Gastrocnemius medialis (tissue), 4 donors: Measurements from ENCODE around the gene LSP1. TPM values are rescaled to one million over a fixed set of nuclear protein-coding genes. Genes with fewer than 3 reads are reported as not detected.

Source experiments
- ATAC-seq, 2 donors: fragments of 150-250 bp; one replicate each; pipeline ENCODE4 v1.9.1; 2016
- DNase-seq, 2 donors: peaks; one replicate each; pipeline ENCODE4 v3.0.0-alpha.2; 2019
- H3K27ac ChIP-seq, 4 donors: fragments of 200-600 bp; sonication (generic); 1 replicate in 1 of 4; 2 replicates in 3 of 4; pipeline ENCODE4 v1.5.1; 2016 to 2018; ENCODE audit warnings: mild to moderate bottlenecking in 2 of 4, moderate library complexity in 1 of 4
- H3K27me3 ChIP-seq, 3 donors: fragments of 200-600 bp; sonication (generic) in 2 of 3; 1 replicate in 1 of 3; 2 replicates in 2 of 3; pipeline versions ENCODE4 v1.5.1 to v1.6.0; 2016 to 2019; ENCODE audit warnings: mild to moderate bottlenecking in 1 of 3, moderate library complexity in 1 of 3
- H3K36me3 ChIP-seq, 2 donors: fragments of 200-600 bp; sonication (generic) in 1 of 2; one replicate each; pipeline ENCODE4 v1.5.1; 2017 to 2018
- H3K4me1 ChIP-seq, 2 donors: fragments of 200-600 bp; sonication (generic) in 1 of 2; one replicate each; pipeline ENCODE4 v1.5.1; 2016 to 2017; ENCODE audit warnings: mild to moderate bottlenecking in 2 of 2
- H3K4me3 ChIP-seq, 4 donors: fragments of 200-600 bp; sonication (generic) in 3 of 4; 1 replicate in 1 of 4; 2 replicates in 3 of 4; pipeline ENCODE4 v1.5.1; 2016 to 2019; ENCODE audit warnings: mild to moderate bottlenecking in 2 of 4
- H3K9me3 ChIP-seq, 3 donors: fragments of 200-600 bp; sonication (generic) in 2 of 3; 1 replicate in 1 of 3; 2 replicates in 2 of 3; pipeline ENCODE4 v1.5.1; 2016 to 2019
- POLR2A ChIP-seq, 2 donors: fragments of 450-650 bp; IDR thresholded peaks; one replicate each; pipeline ENCODE4 v1.6.1; 2017; ENCODE audit warnings: antibody characterized with exemption in 2 of 2, mild to moderate bottlenecking in 2 of 2, moderate library complexity in 2 of 2
- in situ Hi-C, 4 donors: fragments of 200-750 bp; cut with MboI; loops; one replicate each; pipeline versions ENCODE4 v1.15.0 to v1.8.0; 2017; ENCODE audit warnings: low sequenced_read_pairs in 4 of 4
- intact Hi-C: fragments of 100-400 bp; cut with DNase I; formaldehyde crosslinking; loops from one replicate; pipeline ENCODE4 v1.15.1; 2023; ENCODE audit warnings: low total_unique reads
- total RNA-seq, 4 donors: library from RNA; depleted of rRNA; stranded (reverse); fragments of >200 nt; gene quantifications; one replicate each; pipeline versions ENCODE4 v1.1.0 to v1.2.3, GENCODE V29; 2016
- TF ChIP-seq, protein P1 (sequence below), 5 experiments: fragments of 450-650 bp in 3 of 5; fragments of 200-600 bp in 2 of 5; sonication (generic) in 2 of 5; IDR thresholded peaks in 4 of 5; conservative IDR thresholded peaks in 1 of 5; 1 replicate in 4 of 5; 2 replicates in 1 of 5; pipeline ENCODE4 v1.5.1; 2016 to 2019; ENCODE audit warnings: antibody characterized with exemption in 5 of 5, mild to moderate bottlenecking in 3 of 5, moderate library complexity in 3 of 5

The LSP1 gene
- total RNA-seq, 4 donors from 2014 or later: 3.0 to 13.5 (median 5.5) TPM

- H3K27ac ChIP-seq: peak overlapping the region; percentile 64 to 83 (median 76)
- no peaks in the 10 kb centered on the region for H3K36me3 ChIP-seq
- H3K4me1 ChIP-seq: peaks cover 26 to 37% of the 10 kb centered on the region in 2 donors
- peak overlapping the region; percentile 25 to 38 (median 31) for H3K4me3 ChIP-seq
- ATAC-seq: peak; percentile 8 to 25
- peaks cover 5 to 15% (median 12%) of the 10 kb centered on the region in 3 donors for H3K27me3 ChIP-seq
- TF ChIP-seq, protein P1, sequence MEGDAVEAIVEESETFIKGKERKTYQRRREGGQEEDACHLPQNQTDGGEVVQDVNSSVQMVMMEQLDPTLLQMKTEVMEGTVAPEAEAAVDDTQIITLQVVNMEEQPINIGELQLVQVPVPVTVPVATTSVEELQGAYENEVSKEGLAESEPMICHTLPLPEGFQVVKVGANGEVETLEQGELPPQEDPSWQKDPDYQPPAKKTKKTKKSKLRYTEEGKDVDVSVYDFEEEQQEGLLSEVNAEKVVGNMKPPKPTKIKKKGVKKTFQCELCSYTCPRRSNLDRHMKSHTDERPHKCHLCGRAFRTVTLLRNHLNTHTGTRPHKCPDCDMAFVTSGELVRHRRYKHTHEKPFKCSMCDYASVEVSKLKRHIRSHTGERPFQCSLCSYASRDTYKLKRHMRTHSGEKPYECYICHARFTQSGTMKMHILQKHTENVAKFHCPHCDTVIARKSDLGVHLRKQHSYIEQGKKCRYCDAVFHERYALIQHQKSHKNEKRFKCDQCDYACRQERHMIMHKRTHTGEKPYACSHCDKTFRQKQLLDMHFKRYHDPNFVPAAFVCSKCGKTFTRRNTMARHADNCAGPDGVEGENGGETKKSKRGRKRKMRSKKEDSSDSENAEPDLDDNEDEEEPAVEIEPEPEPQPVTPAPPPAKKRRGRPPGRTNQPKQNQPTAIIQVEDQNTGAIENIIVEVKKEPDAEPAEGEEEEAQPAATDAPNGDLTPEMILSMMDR (IDR thresholded peaks at IDR 0.05 in 4 of 5, conservative IDR thresholded peaks at IDR 0.05 in 1 of 5): no peak
- no peak for TF ChIP-seq POLR2A (IDR thresholded peaks at IDR 0.05)
- no peak for DNase-seq
- no peaks in the 10 kb centered on the region for H3K9me3 ChIP-seq
- intact Hi-C loops: no loop called here
- in situ Hi-C loops: no loop called here
Observed at GRCh38 chr11:1864231-1864630, 11.3 kb downstream of the LSP1 start.

GRCh38 chr11:1864831-1865665, 12.2 kb downstream of the LSP1 start:
- in situ Hi-C loops (no loop called here), intact Hi-C loops (no loop called here)
- Histone ChIP-seq H3K36me3 (no peaks in the 10 kb centered on the region), H3K27ac (peak overlapping the region; percentile 64 to 83 (median 76)), H3K27me3 (peaks cover 12 to 23% (median 20%) of the 10 kb centered on the region in 3 donors), H3K9me3 (no peaks in the 10 kb centered on the region), H3K4me1 (peaks cover 26 to 37% of the 10 kb centered on the region in 2 donors), H3K4me3 (peak overlapping the region; percentile 25 to 38 (median 31))
- DNase-seq (no peak), ATAC-seq (no peak)
- TF ChIP-seq, protein P1 (IDR thresholded peaks at IDR 0.05 in 4 of 5, conservative IDR thresholded peaks at IDR 0.05 in 1 of 5): no peak
- no peak for TF ChIP-seq POLR2A (IDR thresholded peaks at IDR 0.05)

DNA sequence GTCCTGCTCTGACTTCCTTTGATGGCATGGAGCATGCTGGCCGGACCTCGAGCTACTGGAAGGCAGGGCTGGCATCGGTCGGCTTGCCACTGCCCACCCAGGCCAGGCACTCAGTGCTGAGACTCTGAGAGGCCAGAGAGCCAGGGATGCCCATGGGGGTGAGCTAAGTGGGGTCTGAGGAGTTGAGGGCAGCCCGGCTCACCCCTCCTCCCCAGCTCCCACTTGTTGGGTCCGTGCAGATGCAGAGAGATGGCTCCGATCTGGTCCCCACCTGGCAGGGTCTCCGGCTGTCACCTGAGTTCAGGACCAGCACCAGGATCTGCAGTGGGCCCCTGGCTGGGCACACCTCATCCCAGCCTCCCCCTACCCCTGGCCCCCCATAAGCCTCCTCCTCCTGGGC, 13.3 kb downstream of the LSP1 start:
- H3K27me3 ChIP-seq: peaks cover 19 to 35% (median 32%) of the 10 kb centered on the region in 3 donors
- in situ Hi-C loops: no loop called here
- ATAC-seq (no peak), DNase-seq (no peak)
- H3K4me3 ChIP-seq: no peak overlapping the region
- peaks cover 26 to 37% of the 10 kb centered on the region in 2 donors for H3K4me1 ChIP-seq
- peak overlapping the region; percentile 49 to 58 (median 54) for H3K27ac ChIP-seq
- intact Hi-C loops: no loop called here
- no peak for TF ChIP-seq POLR2A (IDR thresholded peaks at IDR 0.05)
- TF ChIP-seq, protein P1 (IDR thresholded peaks at IDR 0.05 in 4 of 5, conservative IDR thresholded peaks at IDR 0.05 in 1 of 5): no peak
- no peaks in the 10 kb centered on the region for H3K36me3 ChIP-seq
- no peaks in the 10 kb centered on the region for H3K9me3 ChIP-seq

GRCh38 chr11:1866776-1867175, 13.9 kb downstream of the LSP1 start:
- intact Hi-C loops (no loop called here), in situ Hi-C loops (no loop called here)
- TF ChIP-seq, protein P1 (IDR thresholded peaks at IDR 0.05 in 4 of 5, conservative IDR thresholded peaks at IDR 0.05 in 1 of 5): no peak
- no peak for TF ChIP-seq POLR2A (IDR thresholded peaks at IDR 0.05)
- H3K4me3 ChIP-seq: no peak overlapping the region
- H3K4me1 ChIP-seq: peaks cover 26 to 37% of the 10 kb centered on the region in 2 donors
- H3K36me3 ChIP-seq: no peaks in the 10 kb centered on the region
- H3K27ac ChIP-seq: peak overlapping the region; percentile 49 to 58 (median 54)
- H3K9me3 ChIP-seq: no peaks in the 10 kb centered on the region
- no peak for ATAC-seq
- DNase-seq: no peak
- peaks cover 23 to 40% (median 38%) of the 10 kb centered on the region in 3 donors for H3K27me3 ChIP-seq
